LHCN-M2 (cell line): ENCODE data around the gene DIMT1. TPM values are rescaled to one million over a fixed set of nuclear protein-coding genes. Genes with fewer than 3 reads are reported as not detected.

Experiments
- DNase-seq: peaks from one replicate; pipeline ENCODE4 v3.0.0-alpha.2; 2012; ENCODE audit warnings: low read depth
- total RNA-seq: library from RNA; depleted of rRNA; stranded (reverse); fragments of >200 nt; gene quantifications from 2 replicates; pipeline ENCODE4 v1.2.3, GENCODE V29; 2014; rRNA removed

The DIMT1 gene
- total RNA-seq, 1 experiment from 2014 or later, result 39.5 TPM

DNA sequence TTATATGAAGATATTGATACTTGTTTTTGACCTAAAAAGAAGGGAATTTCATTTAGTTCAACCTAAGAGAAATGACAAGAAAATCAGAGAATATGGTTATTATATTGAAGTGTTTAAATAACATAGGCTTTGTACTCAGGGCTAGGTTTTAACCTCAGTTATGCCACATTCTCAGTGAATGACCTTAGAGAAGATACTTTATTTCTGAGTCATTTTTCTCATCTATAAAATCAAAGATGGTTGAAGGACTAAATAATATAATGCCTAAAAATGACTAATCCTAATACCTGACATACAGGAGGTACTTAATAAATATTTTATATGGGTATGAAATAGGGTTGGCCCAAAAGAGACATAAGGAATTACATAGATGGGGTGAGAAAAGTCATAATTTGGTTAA, 32.3 kb downstream of the DIMT1 start:
- no peak for DNase-seq

GRCh38 chr5:62369039-62369438, 34.7 kb downstream of the DIMT1 start:
- DNase-seq, result no peak

DNA sequence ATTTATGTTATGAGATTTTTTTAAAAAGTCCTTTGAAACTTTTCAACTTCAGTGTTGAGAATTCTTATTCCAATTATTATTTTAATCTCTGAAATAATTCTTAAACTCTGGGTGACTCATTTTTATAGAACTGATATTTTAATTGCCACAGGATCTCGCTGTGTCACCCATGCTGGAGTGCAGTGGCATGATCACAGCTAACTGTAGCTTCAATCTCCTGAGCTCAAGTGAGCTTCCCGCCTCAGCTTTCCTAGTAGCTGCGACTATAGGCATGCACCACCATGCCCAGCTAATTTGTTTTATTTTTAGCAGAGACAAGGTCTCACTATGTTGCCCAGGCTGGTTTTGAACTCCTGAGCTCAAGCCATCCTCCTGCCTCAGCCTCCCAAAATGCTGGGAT, 41.0 kb downstream of the DIMT1 start:
- DNase-seq, result no peak

DNA sequence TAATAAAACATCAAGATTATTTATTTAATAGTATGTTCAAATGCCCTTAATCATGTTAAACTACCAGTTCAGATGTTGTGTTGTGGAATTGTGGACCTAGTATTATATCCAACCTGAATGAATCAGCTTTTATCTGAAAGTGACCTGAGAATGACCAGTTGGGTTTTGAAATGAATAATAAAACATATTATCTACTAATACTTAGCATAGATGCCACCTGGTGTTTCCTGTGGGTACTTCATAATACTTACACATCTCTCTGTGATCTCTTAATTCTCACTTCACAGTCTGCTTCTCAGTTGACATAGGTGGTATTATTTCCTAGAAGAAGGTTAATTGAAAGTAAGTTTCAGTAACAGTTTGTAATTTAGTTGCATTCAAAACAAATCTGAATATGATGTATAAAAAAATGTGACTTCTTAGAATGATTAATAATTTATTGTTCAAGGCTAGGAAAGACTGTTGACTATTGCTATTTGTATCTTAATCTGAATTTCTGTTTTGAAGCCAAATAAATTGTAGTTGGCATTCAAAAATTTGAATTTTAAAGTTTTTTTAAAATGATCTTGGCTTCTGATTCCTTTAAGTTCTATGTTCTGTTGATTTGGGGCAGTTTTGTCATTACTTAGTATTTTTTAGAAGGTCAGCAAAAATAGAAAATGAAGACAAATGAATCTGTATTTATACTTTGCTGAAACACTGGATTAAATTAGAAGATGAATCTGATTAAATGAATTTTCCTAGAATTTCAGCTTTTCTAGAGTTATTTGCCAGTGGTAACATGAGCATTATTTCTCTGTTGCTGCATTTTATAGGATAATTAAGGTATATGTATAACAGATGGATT, 49.5 kb downstream of the DIMT1 start:
- DNase-seq, result peak; percentile 52

GRCh38 chr5:62348723-62349481, 54.8 kb downstream of the DIMT1 start:
- no peak for DNase-seq

GRCh38 chr5:62347928-62348327, 55.8 kb downstream of the DIMT1 start:
- DNase-seq, result no peak

DNA sequence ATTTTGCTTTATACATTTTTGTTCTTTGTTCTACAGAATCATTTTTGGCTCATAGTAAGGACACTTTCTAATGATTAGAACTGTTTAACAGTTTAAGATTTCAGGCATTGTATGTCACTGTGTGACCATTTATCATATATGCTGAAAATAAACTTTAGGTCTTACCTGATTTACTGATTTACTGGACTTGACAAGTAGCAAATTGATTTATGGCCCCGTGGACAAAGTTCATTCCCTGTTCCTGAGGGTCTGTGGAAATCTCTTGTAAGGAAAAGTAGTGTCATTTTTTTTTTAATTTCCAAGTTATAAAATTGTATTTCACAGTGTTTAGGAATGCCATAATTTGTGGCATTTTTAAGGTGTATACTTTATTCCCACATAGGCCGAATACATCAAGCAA, 57.0 kb downstream of the DIMT1 start:
- no peak for DNase-seq

DNA sequence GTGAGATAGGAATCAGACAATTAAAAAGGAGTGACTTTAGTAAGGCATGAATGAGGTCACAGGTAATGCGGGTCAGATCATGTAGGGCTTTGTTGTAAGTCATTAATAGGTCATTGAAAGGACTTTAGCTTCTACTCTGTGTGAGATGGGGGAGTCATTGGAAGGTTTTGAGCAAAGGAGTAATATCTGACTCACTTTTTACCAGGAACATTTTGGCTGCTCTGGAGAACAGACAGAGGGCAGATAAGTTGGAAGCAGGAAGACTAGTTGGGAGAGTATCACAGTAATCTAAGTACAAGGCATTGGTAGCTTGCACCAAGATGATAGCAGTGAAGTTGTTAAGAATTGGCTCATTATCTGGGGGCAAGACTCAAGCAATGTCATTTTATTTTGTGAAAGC, 60.3 kb downstream of the DIMT1 start:
- DNase-seq, result peak; percentile 18

DNA sequence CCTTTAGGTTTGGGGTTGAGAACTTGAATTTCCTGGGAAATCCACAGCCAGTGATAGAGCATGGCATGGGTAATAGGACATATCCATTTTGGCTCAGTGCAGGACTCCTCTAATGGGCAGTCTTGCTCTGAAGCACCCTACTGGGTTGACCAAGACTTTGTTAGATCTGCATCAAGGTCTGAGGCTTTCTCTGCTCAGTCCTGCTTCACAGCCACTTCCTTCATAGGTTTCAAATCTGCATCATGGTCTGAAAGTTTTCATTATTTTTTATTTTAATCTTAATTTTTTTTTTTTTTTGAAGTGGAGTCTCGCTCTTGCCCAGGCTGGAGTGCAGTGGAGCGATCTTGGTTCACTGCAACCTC, 61.2 kb downstream of the DIMT1 start:
- no peak for DNase-seq

DNA sequence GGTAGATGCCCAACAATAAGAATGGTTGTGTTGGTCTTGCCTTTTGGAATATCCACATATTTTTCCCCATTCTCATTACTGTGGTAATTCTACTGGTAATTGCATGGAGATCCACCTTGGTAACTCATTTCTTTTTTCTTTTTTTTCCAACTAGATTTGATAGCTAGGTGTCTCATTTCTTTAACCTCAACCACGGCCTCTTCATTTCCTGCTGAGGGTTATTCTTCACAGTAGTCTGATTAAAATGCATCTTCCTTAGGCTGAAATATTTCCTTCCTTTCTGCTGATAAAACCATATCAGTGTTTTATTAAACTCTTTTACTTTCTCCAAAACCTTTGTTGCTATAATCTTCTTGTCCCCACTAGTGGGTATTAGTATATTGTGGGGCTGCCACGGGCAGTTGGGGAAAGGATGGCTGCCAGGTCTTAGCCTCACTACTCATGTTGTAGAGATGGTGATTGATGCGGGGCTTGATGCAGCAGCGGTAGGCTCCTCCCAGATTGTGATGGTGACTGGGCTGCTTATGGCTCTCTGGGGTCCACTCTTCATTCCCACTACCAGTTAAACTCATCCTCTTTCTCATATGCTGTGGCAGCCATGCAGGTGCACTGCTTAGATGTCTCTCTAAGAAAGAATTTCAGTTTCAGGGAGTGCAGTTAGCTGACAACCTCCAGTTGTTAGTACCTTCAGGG, 61.8 kb downstream of the DIMT1 start:
- no peak for DNase-seq

DNA sequence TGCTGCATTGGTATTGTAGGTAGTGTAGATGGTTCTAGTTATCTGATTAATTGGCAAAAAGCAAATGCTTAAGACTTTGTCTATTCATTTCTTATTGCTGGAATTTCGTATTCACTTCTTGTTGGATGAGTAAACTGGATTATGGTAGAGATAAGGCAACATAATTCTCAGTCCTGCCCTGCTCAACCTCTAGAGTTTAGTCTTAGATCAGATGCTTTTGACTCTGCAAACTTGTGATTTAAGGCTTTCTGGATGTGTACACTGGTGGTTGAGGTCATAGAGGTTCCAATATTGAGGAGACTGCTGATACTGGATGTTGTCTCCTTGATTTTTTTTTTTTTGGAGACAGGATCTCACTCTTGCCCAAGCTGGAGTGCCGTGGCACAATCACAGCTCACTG, 62.7 kb downstream of the DIMT1 start:
- no peak for DNase-seq

DNA sequence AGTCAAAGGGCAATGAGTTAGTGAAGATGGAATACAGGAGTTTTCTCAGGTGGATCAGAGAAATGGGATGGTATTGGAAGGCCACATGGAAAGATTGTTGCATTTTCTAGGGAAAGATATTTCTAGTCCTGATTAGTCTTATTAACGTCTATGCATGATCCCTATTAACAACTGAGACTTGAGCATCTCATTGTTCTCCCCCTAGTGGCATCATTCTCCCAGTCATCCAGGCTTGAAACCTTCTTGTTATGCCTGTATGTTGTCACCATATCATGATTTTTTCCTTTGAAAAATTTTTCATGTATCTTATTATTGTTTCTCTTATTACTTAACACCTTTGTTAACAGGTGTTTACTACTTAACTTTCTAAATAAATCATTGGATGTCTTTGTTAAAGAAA, 63.3 kb downstream of the DIMT1 start:
- DNase-seq, result peak; percentile 11

Other genes with a start within 250 kb of the DIMT1 start
- 49.4 and 58.1 TPM in 2 replicates for gene KIF2A, start 97.7 kb downstream of the DIMT1 start, total RNA-seq
- gene IPO11, start 8.9 kb upstream of the DIMT1 start, total RNA-seq, result 26.8 and 29.3 TPM in 2 replicates
- 0.17 and 0.83 TPM in 2 replicates for gene LRRC70, start 174.9 kb upstream of the DIMT1 start, total RNA-seq